Peyer's patch (tissue), 4 donors: Measurements from ENCODE around the gene MMP24. TPM values are rescaled to one million over a fixed set of nuclear protein-coding genes. Genes with fewer than 3 reads are reported as not detected.
A peak's percentile ranks its signal among the peaks of the same experiment; 100 is the strongest.
"Not testable (repeated sequence)": the region's sequence is repeated elsewhere in the genome, so short reads cannot be mapped to it uniquely, and the experiment has no call there.

Source experiments
- DNase-seq, 3 donors: peaks; one replicate each; pipeline ENCODE4 v3.0.0-alpha.2; 2017 to 2019
- H3K27ac ChIP-seq, 4 donors: fragments of 200-600 bp; sonication (generic); one replicate each; pipeline ENCODE4 v1.5.1; 2016 to 2019
- H3K27me3 ChIP-seq, 2 donors: fragments of 200-600 bp; sonication (generic); one replicate each; pipeline ENCODE4 v1.5.1; 2019
- H3K36me3 ChIP-seq, 3 donors: fragments of 200-600 bp; sonication (generic); one replicate each; pipeline ENCODE4 v1.5.1; 2016 to 2019
- H3K4me1 ChIP-seq, 4 donors: fragments of 200-600 bp; sonication (generic); one replicate each; pipeline ENCODE4 v1.5.1; 2016 to 2019
- H3K4me3 ChIP-seq, 4 donors: fragments of 200-600 bp; sonication (generic); 1 replicate in 3 of 4; 2 replicates in 1 of 4; pipeline ENCODE4 v1.5.1; 2016 to 2019; ENCODE audit warnings: mild to moderate bottlenecking in 1 of 4
- H3K9me3 ChIP-seq, 4 donors: fragments of 200-600 bp; sonication (generic); one replicate each; pipeline ENCODE4 v1.5.1; 2016 to 2019; ENCODE audit warnings: mild to moderate bottlenecking in 1 of 4
- CTCF ChIP-seq, 6 experiments: fragments of 450-650 bp in 4 of 6; fragments of 200-600 bp in 2 of 6; sonication (generic) in 1 of 6; IDR thresholded peaks; one replicate each; pipeline ENCODE4 v1.5.1; 2017 to 2019; ENCODE audit warnings: antibody characterized with exemption in 6 of 6, mild to moderate bottlenecking in 3 of 6, moderate library complexity in 1 of 6
- POLR2A ChIP-seq, 2 donors: fragments of 450-650 bp; IDR thresholded peaks; one replicate each; pipeline ENCODE4 v1.5.1; 2017; ENCODE audit warnings: antibody characterized with exemption in 2 of 2, mild to moderate bottlenecking in 2 of 2, moderate library complexity in 2 of 2
- total RNA-seq, 4 donors: library from RNA; depleted of rRNA; stranded (reverse); fragments of >200 nt; gene quantifications; one replicate each; pipeline ENCODE4 v1.1.0, GENCODE V29; 2016

Gene MMP24
- total RNA-seq, 4 donors from 2014 or later = 0.70 to 2.7 (median 1.3) TPM; not detected in 1

GRCh38 chr20:35196313-35196712 is 30.2 kb upstream of the MMP24 start:
- Histone ChIP-seq H3K36me3 (no peaks in the 10 kb centered on the region), H3K4me1 (peaks cover 0 to 10% (median 0%) of the 10 kb centered on the region in 4 donors), H3K27ac (no peak overlapping the region), H3K27me3 (no peaks in the 10 kb centered on the region), H3K4me3 (no peak overlapping the region), H3K9me3 (peaks cover 0 to 15% (median 2%) of the 10 kb centered on the region in 4 donors)
- TF ChIP-seq POLR2A (IDR thresholded peaks at IDR 0.05) = no peak
- no peak for TF ChIP-seq CTCF (IDR thresholded peaks at IDR 0.05)
- no peak for DNase-seq

- TF ChIP-seq POLR2A (IDR thresholded peaks at IDR 0.05) (no peak), CTCF (IDR thresholded peaks at IDR 0.05) (no peak)
- no peak overlapping the region for H3K27ac ChIP-seq
- no peaks in the 10 kb centered on the region for H3K36me3 ChIP-seq
Observed at GRCh38 chr20:35199740-35200139, 26.8 kb upstream of the MMP24 start.

DNA sequence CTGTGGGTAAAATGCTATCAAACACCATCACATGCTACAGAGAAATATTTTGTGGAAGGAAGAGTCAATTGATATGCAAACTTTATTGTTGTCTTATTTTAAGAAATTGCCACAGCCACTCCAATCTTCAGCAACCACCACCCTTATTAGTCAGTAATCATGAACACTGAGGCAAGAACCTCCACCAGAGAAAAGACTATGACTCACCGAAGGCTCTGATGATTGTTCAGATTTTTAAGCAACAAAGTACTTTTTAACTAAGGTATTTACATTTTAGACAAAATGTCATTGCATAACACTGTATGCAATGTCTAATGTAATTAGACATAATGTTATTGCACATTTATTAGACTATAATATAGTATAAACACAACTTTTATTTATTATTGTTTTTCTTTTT is 26.2 kb upstream of the MMP24 start:
- Histone ChIP-seq H3K4me3 (no peak overlapping the region), H3K27ac (no peak overlapping the region), H3K9me3 (peaks cover 0 to 15% (median 2%) of the 10 kb centered on the region in 4 donors), H3K4me1 (no peaks in the 10 kb centered on the region), H3K27me3 (no peaks in the 10 kb centered on the region), H3K36me3 (no peaks in the 10 kb centered on the region)
- DNase-seq = no peak
- TF ChIP-seq POLR2A (IDR thresholded peaks at IDR 0.05) (no peak), CTCF (IDR thresholded peaks at IDR 0.05) (no peak)

More at GRCh38 chr20:35199740-35200139, 26.8 kb upstream of the MMP24 start:
- no peaks in the 10 kb centered on the region for H3K4me1 ChIP-seq
- DNase-seq = no peak
- no peak overlapping the region for H3K4me3 ChIP-seq
- no peaks in the 10 kb centered on the region for H3K27me3 ChIP-seq
- H3K9me3 ChIP-seq = peaks cover 0 to 15% (median 2%) of the 10 kb centered on the region in 4 donors

DNA sequence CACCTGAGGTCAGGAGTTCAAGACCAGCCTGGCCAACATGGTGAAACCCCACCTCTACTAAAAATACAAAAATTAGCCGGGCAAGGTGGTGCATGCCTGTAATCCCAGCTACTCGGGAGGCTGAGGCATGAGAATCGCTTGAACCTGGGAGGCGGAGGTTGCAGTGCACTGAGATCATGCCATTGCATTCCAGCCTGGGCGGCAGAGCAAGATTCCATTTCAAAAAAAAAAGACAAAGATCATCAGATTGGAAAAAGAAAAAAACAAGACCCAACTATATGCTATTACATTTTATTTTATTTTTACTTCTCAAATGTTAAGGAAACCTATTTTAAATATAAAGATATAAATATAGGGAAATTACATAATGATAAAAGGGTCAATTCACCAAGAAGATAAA is 25.0 kb upstream of the MMP24 start:
- H3K4me3 ChIP-seq, H3K27ac ChIP-seq, H3K36me3 ChIP-seq, H3K4me1 ChIP-seq, DNase-seq, H3K27me3 ChIP-seq: not testable (repeated sequence)
- H3K9me3 ChIP-seq = peaks cover 0 to 15% (median 2%) of the 10 kb centered on the region in 4 donors

GRCh38 chr20:35206802-35207201 is 19.7 kb upstream of the MMP24 start:
- H3K4me3 ChIP-seq = no peak overlapping the region
- peaks cover 0 to 11% (median 0%) of the 10 kb centered on the region in 4 donors for H3K4me1 ChIP-seq
- no peak for DNase-seq
- H3K27me3 ChIP-seq = no peaks in the 10 kb centered on the region
- no peak overlapping the region for H3K27ac ChIP-seq
- H3K36me3 ChIP-seq = no peaks in the 10 kb centered on the region
- no peaks in the 10 kb centered on the region for H3K9me3 ChIP-seq
- TF ChIP-seq POLR2A (IDR thresholded peaks at IDR 0.05) = no peak
- no peak for TF ChIP-seq CTCF (IDR thresholded peaks at IDR 0.05)

- Histone ChIP-seq H3K4me1 (peaks cover 0 to 11% (median 0%) of the 10 kb centered on the region in 4 donors), H3K4me3 (peak overlapping the region in 2 of 4 donors; percentile 26 to 28), H3K9me3 (no peaks in the 10 kb centered on the region), H3K27ac (peak overlapping the region in 3 of 4 donors; percentile 30 to 84 (median 82)), H3K36me3 (no peaks in the 10 kb centered on the region), H3K27me3 (no peaks in the 10 kb centered on the region)
- TF ChIP-seq POLR2A (IDR thresholded peaks at IDR 0.05) (peak in 1 of 2 donors; percentile 19), CTCF (IDR thresholded peaks at IDR 0.05) (peak; percentile 57 to 98 (median 95))
- peak; percentile 74 to 92 (median 77) for DNase-seq
Observed at GRCh38 chr20:35207950-35208611, 18.4 kb upstream of the MMP24 start.
